CD4-positive, alpha-beta T cell treated with Interleukin-4 for 4 hours (primary cell): ENCODE results near the gene MAST3.

Source experiments
- DNase-seq: peaks from one replicate; pipeline ENCODE4 v3.0.0-alpha.2; 2020

MAST3 gene

DNA sequence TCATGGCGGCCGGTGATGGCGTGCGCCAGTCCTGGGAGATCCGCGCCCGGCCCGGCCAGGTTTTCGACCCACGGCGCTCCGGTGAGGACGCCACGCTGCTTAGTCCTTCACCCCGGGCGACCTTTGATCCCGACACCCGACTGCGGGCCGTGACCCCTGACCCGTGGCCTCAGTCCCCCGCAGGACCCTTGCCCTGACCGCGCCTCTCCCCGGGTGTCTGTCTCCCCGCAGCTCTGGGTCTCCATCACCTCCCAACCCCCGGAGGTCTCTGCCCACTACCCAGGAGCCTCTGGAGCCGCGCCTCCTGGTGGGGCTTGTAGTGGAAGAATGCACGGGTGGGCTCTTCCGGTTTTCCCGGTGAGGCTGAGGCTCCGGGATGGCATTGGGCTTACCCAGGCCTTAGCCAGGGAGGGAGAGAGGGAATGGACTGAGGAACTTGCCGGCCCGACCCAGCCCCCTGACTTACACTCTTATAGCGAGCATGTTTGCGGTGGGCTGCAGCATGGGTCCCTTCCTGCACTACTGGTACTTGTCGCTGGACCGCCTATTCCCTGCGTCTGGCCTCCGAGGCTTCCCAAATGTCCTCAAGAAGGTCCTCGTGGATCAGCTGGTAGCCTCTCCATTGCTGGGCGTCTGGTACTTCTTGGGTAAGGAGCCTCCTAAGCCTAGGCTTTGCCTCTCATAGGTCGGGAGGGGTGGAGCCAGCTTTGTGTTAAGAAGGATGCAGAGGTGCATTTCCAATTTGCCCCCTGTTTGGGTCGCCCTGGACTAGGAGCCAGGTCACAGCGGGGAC is 96.0 kb downstream of the MAST3 start:
- DNase-seq, result no peak

- no peak for DNase-seq
Measured at GRCh38 chr19:18194181-18194530, 96.6 kb downstream of the MAST3 start.

DNA sequence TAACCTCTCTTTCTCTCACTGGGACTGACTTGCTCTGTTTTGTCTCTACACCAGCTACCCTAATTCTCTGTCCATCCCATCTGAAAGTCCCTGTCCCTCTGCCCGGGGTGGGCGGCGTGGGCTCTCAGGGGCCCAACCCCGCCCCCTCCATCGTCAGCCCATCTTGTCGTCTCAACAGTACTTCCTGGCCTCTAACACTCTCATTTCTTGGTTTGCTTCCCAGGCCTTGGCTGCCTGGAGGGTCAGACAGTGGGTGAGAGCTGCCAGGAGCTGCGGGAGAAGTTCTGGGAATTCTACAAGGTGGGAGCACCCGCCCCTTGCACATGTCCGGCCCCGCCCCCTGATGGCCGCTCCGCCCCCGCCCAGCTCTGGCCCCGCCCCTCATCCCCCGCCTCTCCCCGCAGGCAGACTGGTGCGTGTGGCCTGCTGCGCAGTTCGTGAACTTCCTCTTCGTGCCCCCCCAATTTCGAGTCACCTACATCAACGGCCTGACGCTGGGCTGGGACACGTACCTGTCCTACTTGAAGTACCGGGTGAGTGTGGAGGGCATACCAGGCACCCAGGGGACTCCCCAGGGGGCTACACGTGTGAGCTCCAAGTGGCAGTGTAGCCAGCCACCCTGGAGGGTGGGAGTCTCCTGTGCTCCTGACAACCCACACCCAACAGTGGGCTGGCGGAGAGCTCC is 97.1 kb downstream of the MAST3 start:
- no peak for DNase-seq

DNA sequence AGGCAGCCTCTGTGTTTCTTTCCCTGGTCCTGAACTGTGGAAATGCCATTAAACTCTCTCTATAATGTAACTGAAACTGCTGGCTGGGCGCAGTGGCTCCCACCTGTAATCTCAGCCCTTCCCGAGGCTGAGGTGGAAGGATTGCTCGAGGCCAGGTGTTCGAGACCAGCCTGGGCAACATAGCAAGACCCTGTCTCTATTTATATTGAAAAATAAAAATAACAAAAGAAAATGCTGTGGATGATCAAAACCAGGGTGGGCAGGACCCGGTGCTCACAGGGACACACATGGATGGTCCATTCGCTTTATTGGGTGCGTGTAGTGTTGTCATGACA is 98.9 kb downstream of the MAST3 start:
- no peak for DNase-seq

DNA sequence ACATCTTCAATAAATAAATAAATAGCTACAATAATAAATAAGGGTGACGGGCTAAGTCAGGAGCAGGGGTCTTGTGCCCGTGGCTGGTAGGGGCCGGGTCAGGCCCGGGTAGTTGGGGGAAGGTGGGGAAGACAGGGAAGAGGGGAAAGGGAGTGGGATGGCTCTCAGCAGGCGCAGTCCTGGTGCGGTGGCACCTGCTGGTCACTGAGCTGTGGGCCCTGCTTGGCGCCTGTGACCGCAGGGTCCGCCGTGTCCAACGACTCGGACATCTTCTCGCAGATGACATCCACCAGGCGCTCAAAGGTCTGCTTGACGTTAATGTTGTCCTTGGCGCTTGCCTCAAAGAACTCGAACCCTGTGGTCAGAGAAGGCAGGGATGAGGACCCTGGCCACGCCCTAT is 99.7 kb downstream of the MAST3 start:
- no peak for DNase-seq

DNA sequence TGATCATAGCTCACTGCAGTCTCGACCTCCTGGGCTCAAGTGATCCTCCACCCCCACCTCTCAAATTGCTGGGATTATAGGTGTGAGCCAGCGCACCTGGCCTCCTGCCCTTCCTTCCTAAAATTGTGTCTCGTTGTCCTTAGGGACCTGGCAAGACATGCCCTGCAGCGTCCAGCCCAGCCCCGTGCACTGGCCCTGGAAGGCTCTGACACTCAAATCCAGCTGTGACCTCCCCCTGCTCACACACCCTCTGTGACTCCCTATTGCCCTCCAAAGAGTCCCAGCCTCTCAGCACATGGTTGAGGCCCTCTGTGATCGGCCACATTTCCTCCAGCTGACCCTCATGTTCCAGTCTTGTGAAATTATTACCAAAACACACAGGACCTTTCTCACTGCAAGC is 100.4 kb downstream of the MAST3 start:
- DNase-seq, result no peak

- no peak for DNase-seq
Measured at GRCh38 chr19:18198374-18198773, 100.8 kb downstream of the MAST3 start.
